Lower leg skin (tissue), 4 donors: Measurements from ENCODE around the gene PDK2. TPM values are rescaled to one million over a fixed set of nuclear protein-coding genes. Genes with fewer than 3 reads are reported as not detected.

ENCODE experiments used
- DNase-seq, 2 donors: peaks; one replicate each; pipeline ENCODE4 v3.0.0-alpha.2; 2019; ENCODE audit warnings: low spot score in 2 of 2
- H3K4me3 ChIP-seq: fragments of 200-600 bp; sonication (generic); 2 replicates; pipeline ENCODE4 v1.5.1; 2017; ENCODE audit warnings: mild to moderate bottlenecking, low read depth; ENCODE audit not compliant: poor library complexity, severe bottlenecking
- CTCF ChIP-seq, 3 donors: fragments of 450-650 bp; IDR thresholded peaks; one replicate each; pipeline ENCODE4 v1.5.1; 2016; ENCODE audit warnings: antibody characterized with exemption in 3 of 3, mild to moderate bottlenecking in 3 of 3, moderate library complexity in 2 of 3
- POLR2A ChIP-seq, 2 donors: fragments of 450-650 bp; IDR thresholded peaks; one replicate each; pipeline ENCODE4 v1.6.1; 2016 to 2017; ENCODE audit warnings: antibody characterized with exemption in 2 of 2, mild to moderate bottlenecking in 1 of 2, moderate library complexity in 1 of 2
- WGBS, 2 donors: methylation state at CpG; one replicate each; pipeline ENCODE4 v1.1.5; 2018; 5-methylcytosine and 5-hydroxymethylcytosine counted together
- intact Hi-C: fragments of 100-400 bp; cut with DNase I; formaldehyde crosslinking; loops from one replicate; pipeline ENCODE4 v1.15.0; 2023; ENCODE audit warnings: low total_unique reads
- total RNA-seq, 4 donors: library from RNA; depleted of rRNA; stranded (reverse); fragments of >200 nt; gene quantifications; one replicate each; pipeline ENCODE4 v1.1.0, GENCODE V29; 2016

Gene PDK2
- total RNA-seq, 4 donors from 2014 or later: 35.6 to 86.6 (median 57.0) TPM

- intact Hi-C loops: no loop called here
- WGBS, 2 donors: 0 to 2% methylated on average over 12 of the region's 12 CpGs
- TF ChIP-seq CTCF (IDR thresholded peaks at IDR 0.05): no peak
- no peak for TF ChIP-seq POLR2A (IDR thresholded peaks at IDR 0.05)
- H3K4me3 ChIP-seq: peak overlapping the region; percentile 91
- no peak for DNase-seq
Observed at GRCh38 chr17:50095626-50096037, 481 bp downstream of the PDK2 start.

GRCh38 chr17:50096092-50096491, 941 bp downstream of the PDK2 start:
- WGBS, 2 donors: 13 to 35% methylated on average over 3 to 6 of the region's 6 CpGs
- H3K4me3 ChIP-seq: peak overlapping the region; percentile 91
- DNase-seq: no peak
- intact Hi-C loops: no loop called here
- no peak for TF ChIP-seq CTCF (IDR thresholded peaks at IDR 0.05)
- no peak for TF ChIP-seq POLR2A (IDR thresholded peaks at IDR 0.05)

- H3K4me3 ChIP-seq: no peak overlapping the region
- no peak for TF ChIP-seq POLR2A (IDR thresholded peaks at IDR 0.05)
- TF ChIP-seq CTCF (IDR thresholded peaks at IDR 0.05): no peak
- WGBS, 2 donors: 61 to 81% methylated on average over 3 of the region's 3 CpGs
- intact Hi-C loops: no loop called here
- no peak for DNase-seq
Observed at GRCh38 chr17:50096758-50097157, 1.6 kb downstream of the PDK2 start.

DNA sequence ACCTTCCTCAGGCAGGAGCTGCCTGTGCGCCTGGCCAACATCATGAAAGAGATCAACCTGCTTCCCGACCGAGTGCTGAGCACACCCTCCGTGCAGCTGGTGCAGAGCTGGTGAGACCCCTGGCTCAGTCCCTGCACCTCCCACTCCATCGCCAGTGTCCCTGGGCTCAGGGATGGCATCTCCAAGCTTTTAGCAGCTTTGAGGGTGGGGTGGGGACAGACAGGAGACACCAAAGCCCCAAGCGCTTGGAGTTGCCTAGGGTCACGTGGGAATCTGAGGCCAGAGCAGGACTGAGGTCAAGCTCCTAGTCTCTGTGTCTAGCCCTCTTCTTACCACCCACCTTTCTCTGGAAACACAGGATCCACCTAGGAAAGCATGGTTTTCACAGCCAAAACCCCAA, 2.3 kb downstream of the PDK2 start:
- WGBS, 2 donors: 68 to 79% methylated on average over 7 of the region's 7 CpGs
- TF ChIP-seq POLR2A (IDR thresholded peaks at IDR 0.05) (no peak), CTCF (IDR thresholded peaks at IDR 0.05) (no peak)
- intact Hi-C loops: no loop called here
- H3K4me3 ChIP-seq: no peak overlapping the region
- DNase-seq: no peak

GRCh38 chr17:50097926-50098325, 2.8 kb downstream of the PDK2 start:
- H3K4me3 ChIP-seq: no peak overlapping the region
- intact Hi-C loops: no loop called here
- no peak for TF ChIP-seq CTCF (IDR thresholded peaks at IDR 0.05)
- TF ChIP-seq POLR2A (IDR thresholded peaks at IDR 0.05): no peak
- WGBS, 2 donors: 72 to 74% methylated on average over 4 of the region's 4 CpGs
- DNase-seq: no peak

DNA sequence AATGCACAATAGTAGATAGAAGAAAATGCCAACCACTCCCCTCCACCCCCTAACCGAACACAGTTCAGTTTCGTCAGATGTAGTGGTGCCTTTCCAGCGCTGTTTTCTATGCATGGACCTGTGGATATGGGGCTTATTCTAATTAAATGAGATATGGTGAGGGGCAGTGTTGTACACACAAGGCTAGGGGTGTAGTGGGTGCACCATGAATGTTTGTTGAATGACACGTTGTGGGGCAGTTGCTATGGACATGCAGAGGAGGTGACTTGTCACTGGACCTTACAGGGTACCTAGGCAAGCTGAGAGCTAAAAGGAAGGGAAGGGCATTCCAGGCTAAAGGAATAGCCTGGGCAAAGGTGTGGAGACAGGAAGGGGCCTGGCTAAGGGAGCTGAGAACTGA, 3.4 kb downstream of the PDK2 start:
- intact Hi-C loops: no loop called here
- H3K4me3 ChIP-seq: no peak overlapping the region
- WGBS, 2 donors: 82 to 86% methylated on average over 4 of the region's 4 CpGs
- no peak for DNase-seq
- TF ChIP-seq POLR2A (IDR thresholded peaks at IDR 0.05) (no peak), CTCF (IDR thresholded peaks at IDR 0.05) (no peak)
